Measurements from ENCODE around the gene CAMKMT. TPM values are rescaled to one million over a fixed set of nuclear protein-coding genes. Genes with fewer than 3 reads are reported as not detected.

Gene CAMKMT
- total RNA-seq, 1 experiment from 2014 or later: 17.4 TPM

DNA sequence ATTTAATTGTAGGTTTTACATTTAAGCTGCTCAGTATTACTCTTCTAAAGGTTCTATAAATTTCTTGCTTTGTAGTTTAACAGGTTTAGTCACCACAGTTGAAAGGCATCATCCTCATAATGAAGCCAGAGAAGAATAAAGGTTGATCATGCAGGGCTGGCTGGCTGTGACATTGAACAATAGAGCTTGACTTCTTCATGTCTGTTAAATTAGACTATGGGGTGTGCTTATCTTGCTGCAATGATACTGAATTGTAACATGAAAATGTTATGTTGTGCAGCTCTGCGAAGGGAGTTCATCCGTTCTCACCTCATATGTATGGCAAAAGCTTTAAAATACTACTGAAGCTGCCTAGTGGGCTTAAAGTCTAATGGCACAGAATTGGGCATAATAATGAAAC is 81.8 kb downstream of the CAMKMT start:
- Histone ChIP-seq H2BK20ac (ENCODE audit: low read depth, low read length, poor library complexity, severe bottlenecking) (no peak overlapping the region), H2BK15ac (ENCODE audit: low read depth, low read length) (no peak overlapping the region), H3K4ac (ENCODE audit: low read depth, low read length) (no peak overlapping the region), H3K18ac (ENCODE audit: insufficient read length, low read depth, low read length) (no peak overlapping the region), H3K56ac (ENCODE audit: insufficient read length, low read depth, low read length) (no peak overlapping the region), H2BK12ac (ENCODE audit: insufficient read length, low read depth, low read length) (no peak overlapping the region), H3K14ac (ENCODE audit: insufficient read depth, low read length) (no peak overlapping the region), H2AFZ (ENCODE audit: low read length) (no peak overlapping the region), H3K27me3 (ENCODE audit: insufficient read depth, low read length) (no peaks in the 10 kb centered on the region), H3K79me2 (ENCODE audit: insufficient read depth, low read length) (no peaks in the 10 kb centered on the region; the same call in 1 of the 2 replicates), H4K8ac (replicated peaks; ENCODE audit: insufficient read length, low read depth, low read length) (no peak overlapping the region), H3K9ac (ENCODE audit: extremely low read depth, insufficient read length, low read length) (no peak overlapping the region), H2BK5ac (ENCODE audit: insufficient read length, low read length) (no peak overlapping the region), H3K4me1 (ENCODE audit: insufficient read depth, low read length) (peaks cover 7% of the 10 kb centered on the region; the same call in 1 of the 2 replicates), H4K20me1 (ENCODE audit: control insufficient read depth, insufficient read depth, insufficient read length) (no peaks in the 10 kb centered on the region), H3K9me3 (ENCODE audit: control insufficient read depth, low read depth, low read length) (no peaks in the 10 kb centered on the region), H4K91ac (ENCODE audit: insufficient read length, low read depth, low read length) (no peak overlapping the region), H3K23ac (ENCODE audit: insufficient read length, low read depth, low read length) (no peak overlapping the region), H2AK5ac (ENCODE audit: insufficient read length, low read length) (no peak overlapping the region), H3T11ph (ENCODE audit: low read length) (no peak overlapping the region), H3K79me1 (ENCODE audit: insufficient read depth, low read depth, low read length, poor library complexity, severe bottlenecking) (no peaks in the 10 kb centered on the region), H4K5ac (ENCODE audit: insufficient read length, low read depth, low read length) (no peak overlapping the region), H3K23me2 (ENCODE audit: insufficient read length, low read depth, low read length, poor library complexity, severe bottlenecking) (no peaks in the 10 kb centered on the region), H3K27ac (ENCODE audit: insufficient read length, low read depth, low read length) (no peak overlapping the region), H3K4me2 (ENCODE audit: insufficient read depth, insufficient read length, low read length) (no peak overlapping the region), H2BK120ac (ENCODE audit: low read depth, low read length, poor library complexity, severe bottlenecking) (no peak overlapping the region)
- Mint-ChIP-seq H3K9me3 (peaks cover 3 to 14% of the 10 kb centered on the region in 2 experiments; a peak in 4 of 5 replicates), H3K36me3 (ENCODE audit: insufficient read depth in 1 of 3, low read depth in 3 of 3) (peaks cover 32 to 37% (median 33%) of the 10 kb centered on the region in 3 experiments; a peak in 6 of 7 replicates), H3K27ac (peak overlapping the region in 1 of 3 experiments; percentile 60; a peak in 1 of 7 replicates), H3K4me3 (no peak overlapping the region), H3K4me1 (peaks cover 31 to 33% of the 10 kb centered on the region in 2 experiments), H3K27me3 (ENCODE audit: low read depth) (no peaks in the 10 kb centered on the region)
- DNase-seq: no peak
- TF ChIP-seq, protein P1, sequence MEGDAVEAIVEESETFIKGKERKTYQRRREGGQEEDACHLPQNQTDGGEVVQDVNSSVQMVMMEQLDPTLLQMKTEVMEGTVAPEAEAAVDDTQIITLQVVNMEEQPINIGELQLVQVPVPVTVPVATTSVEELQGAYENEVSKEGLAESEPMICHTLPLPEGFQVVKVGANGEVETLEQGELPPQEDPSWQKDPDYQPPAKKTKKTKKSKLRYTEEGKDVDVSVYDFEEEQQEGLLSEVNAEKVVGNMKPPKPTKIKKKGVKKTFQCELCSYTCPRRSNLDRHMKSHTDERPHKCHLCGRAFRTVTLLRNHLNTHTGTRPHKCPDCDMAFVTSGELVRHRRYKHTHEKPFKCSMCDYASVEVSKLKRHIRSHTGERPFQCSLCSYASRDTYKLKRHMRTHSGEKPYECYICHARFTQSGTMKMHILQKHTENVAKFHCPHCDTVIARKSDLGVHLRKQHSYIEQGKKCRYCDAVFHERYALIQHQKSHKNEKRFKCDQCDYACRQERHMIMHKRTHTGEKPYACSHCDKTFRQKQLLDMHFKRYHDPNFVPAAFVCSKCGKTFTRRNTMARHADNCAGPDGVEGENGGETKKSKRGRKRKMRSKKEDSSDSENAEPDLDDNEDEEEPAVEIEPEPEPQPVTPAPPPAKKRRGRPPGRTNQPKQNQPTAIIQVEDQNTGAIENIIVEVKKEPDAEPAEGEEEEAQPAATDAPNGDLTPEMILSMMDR (conservative IDR thresholded peaks at IDR 0.05): no peak
- no CpG with 5 or more reads among the region's 2 CpGs for WGBS (ENCODE audit: extremely low coverage, insufficient read length, low lambda C conversion rate)

Data from H9 (cell line).